Osteoblast (primary cell): ENCODE measurements around the gene GCH1. TPM values are rescaled to one million over a fixed set of nuclear protein-coding genes. Genes with fewer than 3 reads are reported as not detected.

Experiments
- DNase-seq: peaks from one replicate; pipeline ENCODE4 v3.0.0; 2011; ENCODE audit warnings: low spot score, mixed read lengths; ENCODE audit not compliant: insufficient read length; ENCODE audit errors: missing footprints
- H2AFZ ChIP-seq: 2 replicates; pipeline ENCODE4 v1.6.0; 2011; ENCODE audit warnings: mild to moderate bottlenecking, low read length
- H3K27ac ChIP-seq: 2 replicates; pipeline ENCODE4 v1.5.1; 2011; ENCODE audit warnings: mild to moderate bottlenecking, low read depth, low read length, moderate library complexity
- H3K27me3 ChIP-seq: 2 replicates; pipeline ENCODE4 v1.6.0; 2012; ENCODE audit warnings: mild to moderate bottlenecking, control low read depth, inconsistent platforms, low read length, moderate library complexity; ENCODE audit not compliant: insufficient read depth
- H3K36me3 ChIP-seq: 2 replicates; pipeline ENCODE4 v1.5.1; 2011; ENCODE audit warnings: mild to moderate bottlenecking, low read length, control low read depth, moderate library complexity; ENCODE audit not compliant: insufficient read depth
- H3K4me1 ChIP-seq: 2 replicates; pipeline ENCODE4 v1.5.1; 2011; ENCODE audit warnings: mild to moderate bottlenecking, low read length, control low read depth, moderate library complexity; ENCODE audit not compliant: insufficient read depth
- H3K4me2 ChIP-seq: 2 replicates; pipeline ENCODE4 v1.6.0; 2011; ENCODE audit warnings: mild to moderate bottlenecking, low read length; ENCODE audit not compliant: insufficient read depth
- H3K4me3 ChIP-seq: fragments of 200-600 bp; sonication (generic); 3 replicates; pipeline ENCODE4 v1.5.1; 2012; ENCODE audit warnings: mild to moderate bottlenecking, low read length, inconsistent platforms; ENCODE audit not compliant: insufficient read depth
- H3K79me2 ChIP-seq: 2 replicates; pipeline ENCODE4 v1.6.0; 2012; ENCODE audit warnings: mild to moderate bottlenecking, low read length, control low read depth, inconsistent platforms; ENCODE audit not compliant: insufficient read depth
- H3K9me3 ChIP-seq: 2 replicates; pipeline ENCODE4 v1.5.1; 2011; ENCODE audit warnings: low read depth, low read length, control low read depth
- H4K20me1 ChIP-seq: 2 replicates; pipeline ENCODE4 v1.6.0; 2012; ENCODE audit warnings: mild to moderate bottlenecking, low read length, control low read depth; ENCODE audit not compliant: insufficient read depth
- total RNA-seq: library from RNA; depleted of rRNA; stranded (reverse); fragments of >200 nt; gene quantifications from 2 replicates; pipeline ENCODE4 v1.2.3, GENCODE V29; 2012
- TF ChIP-seq, protein P1 (sequence below): IDR thresholded peaks from 2 replicates; pipeline ENCODE4 v1.5.1; 2011; ENCODE audit warnings: mild to moderate bottlenecking, low read depth, low read length, moderate library complexity; ENCODE audit errors: extremely low read depth

Gene GCH1
- total RNA-seq, 1 donor = 3.3 TPM

- Histone ChIP-seq H3K27ac (no peak overlapping the region), H3K4me2 (no peak overlapping the region), H3K4me3 (no peak overlapping the region), H3K9me3 (no peaks in the 10 kb centered on the region), H2AFZ (no peak overlapping the region), H3K4me1 (no peaks in the 10 kb centered on the region), H3K27me3 (no peaks in the 10 kb centered on the region), H3K79me2 (no peaks in the 10 kb centered on the region), H4K20me1 (no peaks in the 10 kb centered on the region), H3K36me3 (peaks cover 3% of the 10 kb centered on the region)
- DNase-seq = no peak
- TF ChIP-seq, protein P1, sequence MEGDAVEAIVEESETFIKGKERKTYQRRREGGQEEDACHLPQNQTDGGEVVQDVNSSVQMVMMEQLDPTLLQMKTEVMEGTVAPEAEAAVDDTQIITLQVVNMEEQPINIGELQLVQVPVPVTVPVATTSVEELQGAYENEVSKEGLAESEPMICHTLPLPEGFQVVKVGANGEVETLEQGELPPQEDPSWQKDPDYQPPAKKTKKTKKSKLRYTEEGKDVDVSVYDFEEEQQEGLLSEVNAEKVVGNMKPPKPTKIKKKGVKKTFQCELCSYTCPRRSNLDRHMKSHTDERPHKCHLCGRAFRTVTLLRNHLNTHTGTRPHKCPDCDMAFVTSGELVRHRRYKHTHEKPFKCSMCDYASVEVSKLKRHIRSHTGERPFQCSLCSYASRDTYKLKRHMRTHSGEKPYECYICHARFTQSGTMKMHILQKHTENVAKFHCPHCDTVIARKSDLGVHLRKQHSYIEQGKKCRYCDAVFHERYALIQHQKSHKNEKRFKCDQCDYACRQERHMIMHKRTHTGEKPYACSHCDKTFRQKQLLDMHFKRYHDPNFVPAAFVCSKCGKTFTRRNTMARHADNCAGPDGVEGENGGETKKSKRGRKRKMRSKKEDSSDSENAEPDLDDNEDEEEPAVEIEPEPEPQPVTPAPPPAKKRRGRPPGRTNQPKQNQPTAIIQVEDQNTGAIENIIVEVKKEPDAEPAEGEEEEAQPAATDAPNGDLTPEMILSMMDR = no peak
Measured at GRCh38 chr14:54942913-54943312, 40.3 kb upstream of the GCH1 start.

DNA sequence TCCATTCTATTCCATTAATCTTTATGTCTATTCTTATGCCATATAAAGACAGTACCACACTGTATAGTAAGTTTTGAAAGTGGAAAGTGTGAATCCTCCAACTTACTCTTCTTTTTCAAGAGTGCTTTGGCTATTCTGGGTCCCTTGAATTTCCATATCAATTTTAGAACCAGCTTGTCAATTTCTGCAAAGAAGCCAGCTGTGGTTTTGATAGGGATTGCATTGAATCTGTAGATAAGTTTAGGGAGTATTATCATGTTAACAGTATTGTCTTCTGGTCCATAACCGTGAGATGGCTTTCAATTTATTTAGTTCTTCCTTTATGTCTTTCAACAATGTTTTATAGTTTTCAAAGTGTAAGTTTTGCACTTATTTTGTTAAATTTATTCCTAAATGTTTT is 34.2 kb upstream of the GCH1 start:
- Histone ChIP-seq H3K27ac (no peak overlapping the region), H3K9me3 (no peaks in the 10 kb centered on the region), H3K4me2 (no peak overlapping the region), H4K20me1 (no peaks in the 10 kb centered on the region), H3K27me3 (no peaks in the 10 kb centered on the region), H3K79me2 (no peaks in the 10 kb centered on the region), H3K4me1 (no peaks in the 10 kb centered on the region), H3K4me3 (no peak overlapping the region), H2AFZ (no peak overlapping the region), H3K36me3 (no peaks in the 10 kb centered on the region)
- DNase-seq = no peak
- TF ChIP-seq, protein P1 = no peak

DNA sequence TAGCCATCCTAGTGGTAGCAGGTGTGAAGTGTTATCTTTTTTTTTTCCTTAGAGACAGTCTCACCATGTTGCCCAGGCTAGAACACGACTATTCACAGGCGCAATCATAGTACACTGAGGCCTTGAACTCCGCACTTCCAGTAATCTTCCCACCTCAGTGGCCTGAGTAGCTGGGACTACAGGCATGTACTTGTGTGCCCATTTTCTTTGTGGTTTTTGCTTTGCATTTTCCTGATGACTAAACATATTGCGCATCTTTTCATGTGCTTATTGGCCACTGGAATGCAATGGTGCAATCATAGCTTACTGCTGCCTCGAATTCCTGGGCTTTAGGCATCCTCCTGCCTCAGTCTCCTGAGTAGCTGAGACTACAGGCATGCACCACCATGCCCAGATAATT is 33.3 kb upstream of the GCH1 start:
- H3K9me3 ChIP-seq = no peaks in the 10 kb centered on the region
- no peak overlapping the region for H2AFZ ChIP-seq
- H3K4me2 ChIP-seq = no peak overlapping the region
- TF ChIP-seq, protein P1 = no peak
- H3K27me3 ChIP-seq = no peaks in the 10 kb centered on the region
- no peaks in the 10 kb centered on the region for H3K36me3 ChIP-seq
- H3K27ac ChIP-seq = no peak overlapping the region
- H3K4me1 ChIP-seq = no peaks in the 10 kb centered on the region
- DNase-seq = no peak
- no peaks in the 10 kb centered on the region for H3K79me2 ChIP-seq
- no peaks in the 10 kb centered on the region for H4K20me1 ChIP-seq
- no peak overlapping the region for H3K4me3 ChIP-seq

DNA sequence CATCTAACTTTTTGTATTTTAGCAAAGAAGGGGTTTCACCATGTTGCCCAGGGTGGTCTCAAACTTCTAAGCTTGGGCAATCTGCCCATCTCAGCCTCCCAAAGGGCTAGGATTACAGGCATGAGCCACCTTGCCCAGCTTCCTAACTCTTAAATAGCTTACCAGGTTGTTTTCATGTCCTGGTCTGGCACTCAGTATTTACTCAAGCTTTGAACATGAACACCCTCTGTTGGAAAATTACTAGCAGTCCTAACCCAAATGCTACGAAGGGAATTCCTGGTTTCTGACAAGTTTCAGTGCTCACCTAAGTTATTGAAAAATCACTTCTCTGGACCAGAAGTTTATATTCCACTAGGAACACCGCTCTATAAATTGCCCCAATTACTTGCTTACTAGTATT is 32.5 kb upstream of the GCH1 start:
- H3K79me2 ChIP-seq = no peaks in the 10 kb centered on the region
- H3K4me3 ChIP-seq = no peak overlapping the region
- no peak overlapping the region for H2AFZ ChIP-seq
- no peak overlapping the region for H3K27ac ChIP-seq
- no peaks in the 10 kb centered on the region for H3K4me1 ChIP-seq
- TF ChIP-seq, protein P1 = no peak
- H3K36me3 ChIP-seq = no peaks in the 10 kb centered on the region
- no peak overlapping the region for H3K4me2 ChIP-seq
- H3K9me3 ChIP-seq = no peaks in the 10 kb centered on the region
- DNase-seq = no peak
- H4K20me1 ChIP-seq = no peaks in the 10 kb centered on the region
- H3K27me3 ChIP-seq = no peaks in the 10 kb centered on the region
